Chondrocyte (in vitro differentiated cells): Measurements from ENCODE around the gene ADAMTSL4. TPM values are rescaled to one million over a fixed set of nuclear protein-coding genes. Genes with fewer than 3 reads are reported as not detected.
"Not testable (repeated sequence)": the region's sequence is repeated elsewhere in the genome, so short reads cannot be mapped to it uniquely, and the experiment has no call there.

ENCODE experiments used
- DNase-seq: peaks from one replicate; pipeline ENCODE4 v3.0.0; 2021; ENCODE audit warnings: mixed read lengths, low spot score
- H3K27ac Mint-ChIP-seq: one replicate; pipeline ENCODE4 v1.8.0; 2021; ENCODE audit warnings: mild to moderate bottlenecking, moderate library complexity, mixed read lengths; ENCODE audit not compliant: unreplicated experiment
- H3K27me3 Mint-ChIP-seq: 2 replicates; pipeline ENCODE4 v1.8.0; 2021; ENCODE audit warnings: low read depth, mixed read lengths
- H3K36me3 Mint-ChIP-seq: 2 replicates; pipeline ENCODE4 v1.8.0; 2021; ENCODE audit warnings: low read depth, mixed read lengths
- H3K4me1 Mint-ChIP-seq: 2 replicates; pipeline ENCODE4 v1.8.0; 2021; ENCODE audit warnings: low read depth, mild to moderate bottlenecking, mixed read lengths
- H3K4me3 Mint-ChIP-seq: one replicate; pipeline ENCODE4 v1.8.0; 2021; ENCODE audit warnings: mild to moderate bottlenecking, moderate library complexity, mixed read lengths; ENCODE audit not compliant: unreplicated experiment
- H3K9me3 Mint-ChIP-seq: 2 replicates; pipeline ENCODE4 v1.8.0; 2021; ENCODE audit warnings: low read depth, mixed read lengths
- total RNA-seq: library from RNA; stranded (reverse); gene quantifications from 3 replicates; pipeline ENCODE4 v1.2.1, GENCODE V29; 2021
- TF ChIP-seq, protein P1 (sequence below): fragments of 200-600 bp; sonication (generic); IDR thresholded peaks from 2 replicates; pipeline ENCODE4 v1.5.0; 2021; ENCODE audit warnings: antibody characterized with exemption, mild to moderate bottlenecking, moderate library complexity

Gene ADAMTSL4
- total RNA-seq, 1 donor from 2014 or later = 5.7 TPM

GRCh38 chr1:150578272-150579109, 29.3 kb downstream of the ADAMTSL4 start:
- no peak for DNase-seq
- Mint-ChIP-seq H3K4me1 (peaks cover 51% of the 10 kb centered on the region), H3K36me3 (peaks cover 50% of the 10 kb centered on the region), H3K27me3 (no peaks in the 10 kb centered on the region), H3K9me3 (no peaks in the 10 kb centered on the region), H3K4me3 (peak overlapping the region; percentile 92), H3K27ac (peak overlapping the region; percentile 97)
- TF ChIP-seq, protein P1, sequence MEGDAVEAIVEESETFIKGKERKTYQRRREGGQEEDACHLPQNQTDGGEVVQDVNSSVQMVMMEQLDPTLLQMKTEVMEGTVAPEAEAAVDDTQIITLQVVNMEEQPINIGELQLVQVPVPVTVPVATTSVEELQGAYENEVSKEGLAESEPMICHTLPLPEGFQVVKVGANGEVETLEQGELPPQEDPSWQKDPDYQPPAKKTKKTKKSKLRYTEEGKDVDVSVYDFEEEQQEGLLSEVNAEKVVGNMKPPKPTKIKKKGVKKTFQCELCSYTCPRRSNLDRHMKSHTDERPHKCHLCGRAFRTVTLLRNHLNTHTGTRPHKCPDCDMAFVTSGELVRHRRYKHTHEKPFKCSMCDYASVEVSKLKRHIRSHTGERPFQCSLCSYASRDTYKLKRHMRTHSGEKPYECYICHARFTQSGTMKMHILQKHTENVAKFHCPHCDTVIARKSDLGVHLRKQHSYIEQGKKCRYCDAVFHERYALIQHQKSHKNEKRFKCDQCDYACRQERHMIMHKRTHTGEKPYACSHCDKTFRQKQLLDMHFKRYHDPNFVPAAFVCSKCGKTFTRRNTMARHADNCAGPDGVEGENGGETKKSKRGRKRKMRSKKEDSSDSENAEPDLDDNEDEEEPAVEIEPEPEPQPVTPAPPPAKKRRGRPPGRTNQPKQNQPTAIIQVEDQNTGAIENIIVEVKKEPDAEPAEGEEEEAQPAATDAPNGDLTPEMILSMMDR = no peak

DNA sequence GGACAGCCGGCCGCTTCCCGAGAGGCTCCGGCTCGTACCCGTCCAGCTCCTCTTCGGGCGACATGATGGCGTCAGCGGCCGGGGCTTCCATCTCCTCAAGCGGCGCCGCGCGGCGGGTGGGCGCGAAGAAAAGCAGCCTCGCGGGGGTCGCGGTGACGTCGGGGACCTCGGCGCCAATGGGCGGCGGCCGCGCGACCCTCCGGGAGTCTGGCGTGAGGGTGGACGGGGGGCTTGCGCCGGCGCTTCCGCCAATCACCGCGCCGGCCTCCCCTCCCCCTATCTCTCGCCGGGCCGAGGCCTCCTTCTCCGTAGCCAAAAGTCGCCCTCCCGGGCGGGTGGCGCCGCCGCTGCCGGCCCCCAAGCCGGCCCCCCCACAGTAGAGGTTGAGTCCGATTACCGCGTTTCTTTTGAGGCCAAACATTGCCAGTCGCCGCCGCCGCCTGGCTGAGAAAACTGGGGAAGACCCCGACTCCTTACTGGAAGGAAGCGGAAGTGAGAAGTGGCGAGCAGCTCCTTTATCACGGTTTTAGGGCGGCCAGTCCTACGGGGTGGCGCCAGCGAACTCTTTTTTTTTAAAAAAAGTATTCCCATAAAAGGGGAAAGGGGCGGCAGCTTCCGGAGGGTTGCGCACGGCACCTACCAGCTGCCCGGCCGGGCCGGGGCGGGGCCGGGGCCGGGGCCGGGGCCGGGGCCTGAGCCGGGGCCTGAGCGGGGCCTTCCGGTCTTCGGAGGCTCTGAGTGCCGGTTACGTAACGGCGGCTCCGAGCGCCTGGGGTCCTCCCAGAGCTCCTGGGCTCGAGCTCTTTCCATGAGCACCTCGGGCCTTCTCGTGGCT, 30.1 kb downstream of the ADAMTSL4 start, which contains the start of gene MCL1:
Gene MCL1, minus strand, starts transcription at position 501 of the 835 bp plus-strand sequence. Its CDS starts 80 bp downstream, at position 421.
- Mint-ChIP-seq H3K27me3 (no peaks in the 10 kb centered on the region), H3K4me1 (peaks cover 43% of the 10 kb centered on the region), H3K27ac (peak within 1 kb of the TSS; percentile 99), H3K36me3 (peaks cover 44% of the 10 kb centered on the region), H3K4me3 (peak within 1 kb of the TSS; percentile 92), H3K9me3 (no peaks in the 10 kb centered on the region)
- TF ChIP-seq, protein P1 = peak; percentile 17
- DNase-seq = peak; percentile 95

GRCh38 chr1:150579945-150580642, 30.9 kb downstream of the ADAMTSL4 start:
- Mint-ChIP-seq H3K4me1 (peaks cover 36% of the 10 kb centered on the region), H3K36me3 (peaks cover 37% of the 10 kb centered on the region), H3K9me3 (no peaks in the 10 kb centered on the region), H3K27me3 (no peaks in the 10 kb centered on the region), H3K27ac (peak overlapping the region; percentile 95), H3K4me3 (peak overlapping the region; percentile 74)
- DNase-seq = no peak
- TF ChIP-seq, protein P1 = no peak

DNA sequence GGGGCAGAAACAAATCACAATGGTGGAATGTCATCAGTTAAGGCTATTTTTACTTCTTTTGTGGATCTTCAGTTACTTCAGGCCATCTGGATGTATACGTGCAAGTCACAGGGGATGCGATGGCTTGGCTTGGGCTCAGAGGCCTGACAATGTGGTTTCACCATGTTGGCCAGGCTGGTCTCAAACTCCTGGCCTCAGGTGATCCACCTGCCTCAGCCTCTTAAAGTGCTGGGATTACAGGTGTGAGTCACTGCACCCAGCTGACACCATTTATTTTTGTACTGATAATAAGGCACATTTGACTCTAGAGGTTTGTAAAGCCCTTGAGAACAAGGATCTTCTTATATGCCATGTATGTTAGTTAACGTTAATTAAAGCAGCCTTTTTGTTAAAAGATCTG, 31.8 kb downstream of the ADAMTSL4 start:
- Mint-ChIP-seq H3K4me1 (peaks cover 27% of the 10 kb centered on the region), H3K4me3 (peak overlapping the region; percentile 25), H3K36me3 (peaks cover 30% of the 10 kb centered on the region)
- not testable (repeated sequence) for H3K9me3 Mint-ChIP-seq, H3K27ac Mint-ChIP-seq, H3K27me3 Mint-ChIP-seq, DNase-seq

GRCh38 chr1:150581437-150581836, 32.2 kb downstream of the ADAMTSL4 start:
- not testable (repeated sequence) for H3K27ac Mint-ChIP-seq, H3K9me3 Mint-ChIP-seq, H3K27me3 Mint-ChIP-seq, DNase-seq, H3K4me3 Mint-ChIP-seq
- Mint-ChIP-seq H3K4me1 (peaks cover 24% of the 10 kb centered on the region), H3K36me3 (peaks cover 25% of the 10 kb centered on the region)

- DNase-seq, H3K9me3 Mint-ChIP-seq, H3K4me3 Mint-ChIP-seq, H3K27ac Mint-ChIP-seq, H3K27me3 Mint-ChIP-seq: not testable (repeated sequence)
- H3K4me1 Mint-ChIP-seq = peaks cover 20% of the 10 kb centered on the region
- H3K36me3 Mint-ChIP-seq = peaks cover 21% of the 10 kb centered on the region
These were observed 32.8 kb downstream of the ADAMTSL4 start for GRCh38 chr1:150581962-150582361.
